ENCODE measurements around the gene MAGOHB. TPM values are rescaled to one million over a fixed set of nuclear protein-coding genes. Genes with fewer than 3 reads are reported as not detected.
"Not testable (repeated sequence)": the region's sequence is repeated elsewhere in the genome, so short reads cannot be mapped to it uniquely, and the experiment has no call there.

Gene MAGOHB
- total RNA-seq, result 10.8 and 14.2 TPM in 2 replicates
- polyA plus RNA-seq, result 39.5 and 57.6 TPM in 2 replicates

DNA sequence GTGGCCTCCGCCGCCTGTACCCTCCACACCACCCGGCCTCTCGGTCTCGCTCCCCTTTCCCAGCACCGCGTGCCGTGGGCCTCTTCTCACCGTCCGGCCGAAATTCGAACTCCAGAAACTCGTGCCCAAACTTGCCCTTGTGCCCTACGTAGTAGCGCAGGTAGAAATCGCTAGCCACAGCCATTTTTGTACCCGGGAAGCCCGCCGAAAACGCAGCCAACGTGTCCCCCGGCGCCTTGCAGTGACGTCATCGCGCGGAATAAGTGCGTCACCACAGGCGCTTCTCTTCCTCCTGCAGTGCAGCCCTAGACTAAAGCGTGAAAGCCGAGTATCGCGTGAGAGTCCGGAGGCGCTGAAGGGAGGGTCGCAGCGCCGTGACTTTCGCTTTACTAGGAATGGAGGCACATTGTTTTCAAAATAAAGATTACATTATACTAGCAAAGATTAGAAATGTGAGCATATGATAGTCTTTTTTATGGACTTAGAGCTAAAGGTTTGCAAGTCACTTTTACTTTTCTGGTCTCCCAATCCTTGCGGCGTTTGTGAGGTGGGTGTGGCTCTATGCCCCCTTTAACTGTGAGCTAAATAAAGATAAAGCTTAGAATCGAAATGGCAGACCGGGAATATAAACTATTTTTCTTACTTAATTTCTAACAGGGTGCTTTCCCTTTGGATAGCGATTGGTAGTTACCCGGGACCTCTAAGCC is at the start of gene MAGOHB:
Gene MAGOHB (minus strand): TSS at position 261 of the 707 bp plus-strand sequence. CDS start 77 bp downstream, at position 184.
- Histone ChIP-seq H3K9me3 (ENCODE audit: low read depth) (no peaks in the 10 kb centered on the region), H3K27ac (peak within 1 kb of the TSS; percentile 81), H3K27me3 (no peaks in the 10 kb centered on the region), H3K4me1 (ENCODE audit: low read depth) (peaks cover 4% of the 10 kb centered on the region), H3K4me3 (peak within 1 kb of the TSS; percentile 74), H3K36me3 (peaks cover 6% of the 10 kb centered on the region)
- TF ChIP-seq, protein P1, sequence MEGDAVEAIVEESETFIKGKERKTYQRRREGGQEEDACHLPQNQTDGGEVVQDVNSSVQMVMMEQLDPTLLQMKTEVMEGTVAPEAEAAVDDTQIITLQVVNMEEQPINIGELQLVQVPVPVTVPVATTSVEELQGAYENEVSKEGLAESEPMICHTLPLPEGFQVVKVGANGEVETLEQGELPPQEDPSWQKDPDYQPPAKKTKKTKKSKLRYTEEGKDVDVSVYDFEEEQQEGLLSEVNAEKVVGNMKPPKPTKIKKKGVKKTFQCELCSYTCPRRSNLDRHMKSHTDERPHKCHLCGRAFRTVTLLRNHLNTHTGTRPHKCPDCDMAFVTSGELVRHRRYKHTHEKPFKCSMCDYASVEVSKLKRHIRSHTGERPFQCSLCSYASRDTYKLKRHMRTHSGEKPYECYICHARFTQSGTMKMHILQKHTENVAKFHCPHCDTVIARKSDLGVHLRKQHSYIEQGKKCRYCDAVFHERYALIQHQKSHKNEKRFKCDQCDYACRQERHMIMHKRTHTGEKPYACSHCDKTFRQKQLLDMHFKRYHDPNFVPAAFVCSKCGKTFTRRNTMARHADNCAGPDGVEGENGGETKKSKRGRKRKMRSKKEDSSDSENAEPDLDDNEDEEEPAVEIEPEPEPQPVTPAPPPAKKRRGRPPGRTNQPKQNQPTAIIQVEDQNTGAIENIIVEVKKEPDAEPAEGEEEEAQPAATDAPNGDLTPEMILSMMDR (IDR thresholded peaks at IDR 0.05; ENCODE audit: low read depth, low read length), result no peak
- DNase-seq (ENCODE audit: low read depth in 1 of 2, low spot score in 1 of 2), result peak; percentile 95 to 98

DNA sequence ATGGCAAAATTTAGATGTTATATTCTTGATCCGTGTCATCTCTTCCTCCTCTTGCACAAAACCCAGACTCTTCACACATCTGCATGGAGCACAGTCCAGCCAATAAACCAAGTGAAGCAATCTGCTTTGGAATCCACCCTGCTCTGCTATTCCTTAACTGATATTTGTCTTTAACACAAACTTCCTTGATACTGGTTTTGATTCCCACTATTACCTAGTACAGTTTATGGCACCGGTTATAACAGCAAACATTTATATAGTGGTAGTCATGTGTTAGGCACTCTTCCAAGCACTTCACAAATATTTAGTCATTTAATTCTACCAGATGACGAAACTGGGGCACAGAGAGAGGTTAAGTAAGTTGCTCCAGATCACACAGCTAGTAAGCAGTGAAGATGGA is 47.9 kb upstream of the MAGOHB start:
- no peaks in the 10 kb centered on the region for H3K27me3 ChIP-seq
- peak in 1 of 2 donors; percentile 13 for DNase-seq (ENCODE audit: low read depth in 1 of 2, low spot score in 1 of 2)
- H3K4me1 ChIP-seq (ENCODE audit: low read depth), result no peaks in the 10 kb centered on the region
- H3K9me3 ChIP-seq (ENCODE audit: low read depth), result no peaks in the 10 kb centered on the region
- H3K36me3 ChIP-seq, result no peaks in the 10 kb centered on the region
- no peak overlapping the region for H3K27ac ChIP-seq
- no peak overlapping the region for H3K4me3 ChIP-seq
- TF ChIP-seq, protein P1 (IDR thresholded peaks at IDR 0.05; ENCODE audit: low read depth, low read length), result no peak

DNA sequence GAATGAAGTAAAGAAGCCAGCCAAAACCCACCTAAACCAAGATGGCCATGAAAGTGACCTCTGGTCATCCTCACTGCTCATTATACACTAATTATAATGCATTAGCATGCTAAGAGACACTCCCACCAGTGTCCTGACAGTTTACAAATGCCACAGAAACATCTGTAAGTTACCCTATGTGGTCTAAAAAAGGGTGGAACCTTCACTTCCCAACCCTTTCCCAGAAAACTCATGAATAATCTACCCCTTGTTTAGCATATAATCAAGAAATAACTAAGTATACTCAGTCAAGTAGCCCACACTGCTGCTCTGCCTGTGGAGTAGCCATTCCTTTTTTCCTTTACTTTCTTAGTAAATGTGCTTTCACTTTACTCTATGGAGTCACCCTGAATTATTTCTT is 40.6 kb upstream of the MAGOHB start:
- TF ChIP-seq, protein P1 (IDR thresholded peaks at IDR 0.05; ENCODE audit: low read depth, low read length), result no peak
- DNase-seq (ENCODE audit: low read depth in 1 of 2, low spot score in 1 of 2), result no peak
- Histone ChIP-seq H3K27me3 (no peaks in the 10 kb centered on the region), H3K4me3 (no peak overlapping the region), H3K9me3 (ENCODE audit: low read depth) (no peaks in the 10 kb centered on the region), H3K36me3 (no peaks in the 10 kb centered on the region), H3K27ac (no peak overlapping the region), H3K4me1 (ENCODE audit: low read depth) (no peaks in the 10 kb centered on the region)

DNA sequence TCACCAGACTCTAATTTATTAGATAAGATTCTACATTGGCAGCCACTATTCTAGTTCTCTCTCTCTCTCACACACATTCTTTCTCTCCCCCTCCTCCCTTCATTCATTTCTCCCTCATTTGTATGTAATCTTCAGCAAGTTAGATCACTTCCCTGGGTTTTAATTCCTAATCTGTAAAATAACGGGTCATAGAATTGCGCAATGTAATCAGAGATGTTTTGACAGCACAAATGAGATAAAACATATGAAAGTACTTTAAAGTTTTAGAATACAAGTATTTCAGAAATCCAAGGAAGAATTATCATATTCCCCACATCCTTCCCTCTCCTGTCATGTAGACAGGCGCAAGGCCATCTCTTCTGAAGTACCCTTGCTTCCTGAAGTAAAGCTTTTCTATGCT is 38.8 kb upstream of the MAGOHB start:
- Histone ChIP-seq H3K9me3 (ENCODE audit: low read depth) (no peaks in the 10 kb centered on the region), H3K4me1 (ENCODE audit: low read depth) (no peaks in the 10 kb centered on the region), H3K4me3 (no peak overlapping the region), H3K27me3 (no peaks in the 10 kb centered on the region), H3K36me3 (no peaks in the 10 kb centered on the region), H3K27ac (no peak overlapping the region)
- peak in 1 of 2 donors; percentile 35 for DNase-seq (ENCODE audit: low read depth in 1 of 2, low spot score in 1 of 2)
- TF ChIP-seq, protein P1 (IDR thresholded peaks at IDR 0.05; ENCODE audit: low read depth, low read length), result no peak

DNA sequence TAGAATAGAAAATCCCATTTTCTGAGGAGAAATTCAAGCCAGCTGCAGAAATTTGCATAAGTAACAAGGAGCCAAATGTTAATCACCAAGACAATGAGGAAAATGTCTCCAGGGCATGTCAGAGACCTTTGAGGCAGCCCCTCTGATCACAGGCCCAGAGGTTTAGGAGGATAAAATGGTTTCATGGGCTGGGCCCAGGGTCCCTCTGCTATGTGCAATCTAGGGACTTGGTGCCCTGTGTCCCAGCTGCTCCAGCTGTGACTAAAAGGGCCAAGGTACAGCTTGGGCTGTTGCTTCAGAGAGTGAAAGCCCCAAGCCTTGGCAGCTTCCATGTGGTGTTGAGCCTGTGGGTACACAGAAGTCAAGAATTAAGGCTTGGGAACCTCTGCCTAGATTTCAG is 33.2 kb upstream of the MAGOHB start:
- not testable (repeated sequence) for H3K27ac ChIP-seq; H3K4me1 ChIP-seq (ENCODE audit: low read depth); DNase-seq (ENCODE audit: low read depth in 1 of 2, low spot score in 1 of 2); H3K27me3 ChIP-seq; H3K9me3 ChIP-seq (ENCODE audit: low read depth); H3K36me3 ChIP-seq; H3K4me3 ChIP-seq

DNA sequence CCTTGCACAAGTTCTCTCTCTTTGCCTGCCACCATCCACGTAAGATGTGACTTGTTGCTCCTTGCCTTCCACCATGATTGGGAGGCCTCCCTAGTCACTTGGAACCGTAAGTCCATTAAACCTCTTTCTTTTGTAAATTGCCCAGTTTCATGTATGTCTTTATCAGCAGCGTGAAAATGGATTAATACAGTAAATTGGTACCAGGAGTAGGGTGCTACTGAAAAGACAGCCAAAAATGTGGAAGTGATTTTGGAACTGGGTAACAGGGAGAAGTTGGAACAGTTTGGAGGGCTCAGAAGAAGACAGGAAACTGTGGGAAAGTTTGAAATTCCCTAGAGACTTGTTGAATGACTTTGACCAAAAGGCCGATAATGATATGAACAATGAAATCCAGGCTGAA is 32.5 kb upstream of the MAGOHB start:
- Histone ChIP-seq H3K27ac (no peak overlapping the region), H3K9me3 (ENCODE audit: low read depth) (no peaks in the 10 kb centered on the region), H3K4me3 (no peak overlapping the region), H3K36me3 (no peaks in the 10 kb centered on the region), H3K4me1 (ENCODE audit: low read depth) (peaks cover 7% of the 10 kb centered on the region), H3K27me3 (no peaks in the 10 kb centered on the region)
- DNase-seq (ENCODE audit: low read depth in 1 of 2, low spot score in 1 of 2), result no peak
- TF ChIP-seq, protein P1 (IDR thresholded peaks at IDR 0.05; ENCODE audit: low read depth, low read length), result no peak
